H1 (cell line): Measurements from ENCODE around the gene CRY1. TPM values are rescaled to one million over a fixed set of nuclear protein-coding genes. Genes with fewer than 3 reads are reported as not detected.

Source experiments
- CHD2 ChIP-seq: IDR thresholded peaks from 2 replicates; pipeline ENCODE4 v1.6.1; 2012; ENCODE audit warnings: low read length, improper control_type of control experiment
- CHD7 ChIP-seq: fragments of 300-600 bp; sonication (generic); IDR thresholded peaks from 2 replicates; pipeline ENCODE4 v1.7.1; 2012; ENCODE audit warnings: low read length, moderate library complexity, mild to moderate bottlenecking, inconsistent platforms; ENCODE audit not compliant: insufficient replicate concordance
- TCF12 ChIP-seq: IDR thresholded peaks from 2 replicates; pipeline ENCODE4 v1.6.1; 2011; ENCODE audit warnings: low read depth, mild to moderate bottlenecking, low read length
- polyA plus RNA-seq, 7 experiments: library from polyadenylated mRNA; depleted of rRNA in 3 of 7; stranded (reverse) in 5 of 7; unstranded in 2 of 7; fragments of >200 nt in 5 of 7; fragments of 200-250 nt in 2 of 7; gene quantifications; 1 replicate in 5 of 7; 2 replicates in 1 of 7; 4 replicates in 1 of 7; pipeline versions ENCODE4 v1.2.1 to v1.2.3, GENCODE V29; 2011 to 2013; ENCODE audit warnings: missing spikeins in 2 of 7, mixed read lengths in 2 of 7
- total RNA-seq: library from RNA; stranded (reverse); fragmentation: NEBNext Ultra II Directional; extraction: Animal tissue kit (Norgen Biotek cat#: 25700); gene quantifications from 2 replicates; pipeline ENCODE4 v1.2.1, GENCODE V29; 2021

Gene CRY1
- total and polyA plus RNA-seq, 2 of the 8 experiments (the other 6 are each of a cell fraction or from before 2014, with no cell fraction given), result 13.6 to 25.1 TPM

GRCh38 chr12:107119091-107119490, 25.7 kb upstream of the CRY1 start (continued):
- TF ChIP-seq CHD7, result no peak
- TF ChIP-seq TCF12, result no peak
- no peak for TF ChIP-seq CHD2
